Karpas-422 (cell line): ENCODE results near the gene KLF17. TPM values are rescaled to one million over a fixed set of nuclear protein-coding genes. Genes with fewer than 3 reads are reported as not detected.

ENCODE experiments used
- DNase-seq: peaks from one replicate; pipeline ENCODE4 v3.0.0-alpha.2; 2015
- H2AFZ ChIP-seq: fragments of 200-600 bp; sonication (generic); 2 replicates; pipeline ENCODE4 v1.6.1; 2014; ENCODE audit warnings: antibody characterized with exemption, low read length, mixed read lengths
- H3K27ac ChIP-seq: fragments of 200-600 bp; sonication (generic); 2 replicates; pipeline ENCODE4 v1.5.1; 2014; ENCODE audit warnings: mild to moderate bottlenecking, low read length, moderate library complexity
- H3K27me3 ChIP-seq: fragments of 200-600 bp; sonication (generic); 2 replicates; pipeline ENCODE4 v1.6.1; 2014; ENCODE audit warnings: low read length, mixed read lengths
- H3K36me3 ChIP-seq: fragments of 200-600 bp; sonication (generic); 2 replicates; pipeline ENCODE4 v1.6.1; 2014; ENCODE audit warnings: low read length, mixed read lengths; ENCODE audit not compliant: insufficient read depth
- H3K4me1 ChIP-seq: fragments of 200-600 bp; sonication (generic); 2 replicates; pipeline ENCODE4 v1.6.1; 2014; ENCODE audit warnings: mild to moderate bottlenecking, low read length, mixed read lengths
- H3K4me2 ChIP-seq: fragments of 200-600 bp; sonication (generic); 2 replicates; pipeline ENCODE4 v1.6.1; 2014; ENCODE audit warnings: low read length, low read depth, mild to moderate bottlenecking; ENCODE audit not compliant: poor library complexity, severe bottlenecking
- H3K4me3 ChIP-seq: fragments of 200-600 bp; sonication (generic); 2 replicates; pipeline ENCODE4 v1.5.1; 2014; ENCODE audit warnings: mild to moderate bottlenecking, antibody characterized with exemption, low read length, mixed read lengths
- H3K79me2 ChIP-seq: fragments of 200-600 bp; sonication (generic); 2 replicates; pipeline ENCODE4 v1.6.1; 2014; ENCODE audit warnings: mild to moderate bottlenecking, low read length, mixed read lengths
- H3K9ac ChIP-seq: fragments of 200-600 bp; sonication (generic); 2 replicates; pipeline ENCODE4 v1.6.0; 2014; ENCODE audit warnings: low read length
- H3K9me2 ChIP-seq: fragments of 200-600 bp; sonication (generic), shearing (Covaris generic); replicated peaks from 2 replicates; pipeline ENCODE4 v1.6.0; 2014; ENCODE audit warnings: mild to moderate bottlenecking, low read length, moderate library complexity; ENCODE audit not compliant: insufficient read depth
- H3K9me3 ChIP-seq: fragments of 300-700, 200-600 bp; sonication (generic); 2 replicates; pipeline ENCODE4 v1.6.1; 2014; ENCODE audit warnings: low read length, mixed read lengths
- H4K20me1 ChIP-seq: fragments of 200-600 bp; sonication (generic); 2 replicates; pipeline ENCODE4 v1.6.1; 2014; ENCODE audit warnings: mild to moderate bottlenecking, antibody characterized with exemption, low read length, low read depth; ENCODE audit not compliant: insufficient read depth
- total RNA-seq: library from RNA; depleted of rRNA; stranded (reverse); fragments of >200 nt; shearing (Covaris generic); gene quantifications from 2 replicates; pipeline ENCODE4 v1.2.3, GENCODE V29; 2014; ENCODE audit warnings: low replicate concordance

KLF17 gene
- total RNA-seq, 1 experiment from 2014 or later, result not detected

DNA sequence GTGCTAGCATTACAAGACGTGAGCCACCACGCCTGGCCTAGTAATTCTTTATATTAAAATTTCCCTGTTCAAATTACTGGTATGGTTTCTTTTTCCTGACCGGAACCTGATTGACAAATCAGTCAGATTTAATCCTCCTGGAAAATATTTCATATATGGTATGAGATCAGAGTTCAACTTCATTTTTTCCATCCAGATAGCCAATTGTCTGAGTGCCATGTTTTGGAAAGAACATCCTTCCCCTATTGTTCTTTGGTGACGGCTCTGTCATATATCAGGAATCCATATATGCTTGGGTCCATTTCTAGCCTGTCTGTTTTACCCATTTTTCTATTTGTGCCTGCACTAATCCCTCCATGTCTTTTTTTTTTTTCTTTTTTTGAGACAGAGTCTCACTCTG is 39.1 kb upstream of the KLF17 start:
- Histone ChIP-seq H3K4me3 (no peak overlapping the region), H4K20me1 (no peaks in the 10 kb centered on the region), H3K9ac (no peak overlapping the region), H3K36me3 (no peaks in the 10 kb centered on the region), H3K79me2 (no peaks in the 10 kb centered on the region), H3K9me3 (no peaks in the 10 kb centered on the region), H3K4me1 (no peaks in the 10 kb centered on the region), H2AFZ (no peak overlapping the region), H3K27me3 (no peaks in the 10 kb centered on the region), H3K4me2 (no peak overlapping the region), H3K9me2 (no peaks in the 10 kb centered on the region), H3K27ac (no peak overlapping the region)
- DNase-seq, result no peak

GRCh38 chr1:44084998-44085675 is 33.5 kb upstream of the KLF17 start:
- no peaks in the 10 kb centered on the region for H3K9me3 ChIP-seq
- no peaks in the 10 kb centered on the region for H3K4me1 ChIP-seq
- H3K9me2 ChIP-seq, result no peaks in the 10 kb centered on the region
- H3K36me3 ChIP-seq, result no peaks in the 10 kb centered on the region
- DNase-seq, result no peak
- H3K79me2 ChIP-seq, result no peaks in the 10 kb centered on the region
- H3K27ac ChIP-seq, result no peak overlapping the region
- no peak overlapping the region for H2AFZ ChIP-seq
- H3K27me3 ChIP-seq, result no peaks in the 10 kb centered on the region
- H3K4me3 ChIP-seq, result no peak overlapping the region
- no peak overlapping the region for H3K4me2 ChIP-seq
- no peak overlapping the region for H3K9ac ChIP-seq
- H4K20me1 ChIP-seq, result no peaks in the 10 kb centered on the region

DNA sequence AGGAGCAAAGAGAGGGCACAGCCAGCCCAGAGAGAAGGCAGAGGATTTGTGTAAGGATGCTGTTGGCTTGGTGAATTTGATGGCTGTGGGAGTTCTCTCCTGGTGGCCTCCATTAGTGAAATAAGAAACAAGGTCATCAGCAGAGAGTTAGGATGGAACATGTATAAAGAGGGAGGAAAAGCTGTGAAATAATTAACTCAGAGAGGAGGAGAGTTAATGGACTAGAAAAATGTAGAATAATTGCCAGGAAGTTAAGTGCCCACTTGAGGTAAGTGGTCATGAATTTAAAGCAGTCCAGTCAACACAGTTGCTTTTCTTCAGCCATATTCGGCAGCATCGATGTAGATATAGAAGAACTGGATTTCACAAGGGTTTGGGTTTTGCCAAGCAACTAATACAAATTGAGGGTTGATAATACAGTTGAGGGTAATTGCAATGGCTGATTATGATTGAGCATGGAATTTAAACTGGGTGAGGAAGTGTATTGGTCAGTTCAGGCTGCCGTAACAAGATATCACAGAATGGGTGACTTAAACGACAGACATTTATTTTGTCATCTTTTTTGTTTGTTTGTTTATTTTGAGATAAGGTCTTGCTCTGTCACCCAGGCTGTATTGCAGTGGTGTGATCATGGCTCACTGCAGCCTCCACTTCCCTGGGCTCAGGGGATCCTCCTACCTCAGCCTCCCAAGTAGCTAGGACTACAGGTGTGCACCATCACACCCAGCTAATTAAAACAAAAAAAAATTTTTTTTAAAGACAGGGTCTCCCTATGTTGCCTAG is 31.7 kb upstream of the KLF17 start:
- no peaks in the 10 kb centered on the region for H3K36me3 ChIP-seq
- no peak overlapping the region for H3K27ac ChIP-seq
- no peaks in the 10 kb centered on the region for H3K27me3 ChIP-seq
- no peak overlapping the region for H3K9ac ChIP-seq
- H2AFZ ChIP-seq, result no peak overlapping the region
- H3K9me2 ChIP-seq, result no peaks in the 10 kb centered on the region
- H3K9me3 ChIP-seq, result no peaks in the 10 kb centered on the region
- H3K4me1 ChIP-seq, result no peaks in the 10 kb centered on the region
- H3K4me3 ChIP-seq, result no peak overlapping the region
- H3K79me2 ChIP-seq, result no peaks in the 10 kb centered on the region
- DNase-seq, result no peak
- no peak overlapping the region for H3K4me2 ChIP-seq
- H4K20me1 ChIP-seq, result no peaks in the 10 kb centered on the region

DNA sequence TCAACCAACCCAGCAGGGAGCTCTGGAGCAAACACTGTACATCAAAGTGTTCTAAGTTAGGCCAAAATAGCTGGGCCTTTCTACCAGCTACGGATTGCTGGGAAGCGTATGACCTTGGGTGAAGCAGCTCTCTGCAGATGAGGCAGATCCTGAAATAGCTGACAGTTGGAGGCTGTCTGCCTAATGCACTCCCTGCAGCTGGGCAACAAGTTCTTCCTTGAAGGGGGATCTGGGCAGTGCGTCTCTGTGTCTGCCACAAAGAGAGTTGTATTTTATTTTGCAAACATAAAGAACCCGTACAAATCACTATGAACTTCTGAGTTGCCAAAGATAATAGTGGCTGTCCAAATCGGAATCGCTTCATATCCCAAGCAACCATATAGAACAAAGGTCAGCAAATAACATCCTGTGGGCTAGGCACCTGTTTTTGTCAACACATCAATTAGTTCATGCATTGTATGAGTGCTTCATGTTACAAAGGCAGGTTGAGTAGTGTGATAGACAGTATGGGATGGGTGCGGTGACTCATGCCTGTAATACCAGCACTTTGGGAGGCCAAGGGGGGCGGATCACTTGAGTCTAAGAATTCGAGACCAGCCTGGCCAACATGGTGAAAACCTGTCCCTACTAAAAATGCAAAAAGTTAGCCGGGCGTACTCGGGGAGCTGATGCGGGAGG is 29.1 kb upstream of the KLF17 start:
- H3K4me2 ChIP-seq, result no peak overlapping the region
- no peaks in the 10 kb centered on the region for H4K20me1 ChIP-seq
- no peak for DNase-seq
- no peak overlapping the region for H2AFZ ChIP-seq
- no peaks in the 10 kb centered on the region for H3K36me3 ChIP-seq
- no peak overlapping the region for H3K9ac ChIP-seq
- no peaks in the 10 kb centered on the region for H3K4me1 ChIP-seq
- H3K27me3 ChIP-seq, result no peaks in the 10 kb centered on the region
- no peaks in the 10 kb centered on the region for H3K9me2 ChIP-seq
- H3K9me3 ChIP-seq, result no peaks in the 10 kb centered on the region
- no peak overlapping the region for H3K4me3 ChIP-seq
- H3K79me2 ChIP-seq, result no peaks in the 10 kb centered on the region
- H3K27ac ChIP-seq, result no peak overlapping the region

DNA sequence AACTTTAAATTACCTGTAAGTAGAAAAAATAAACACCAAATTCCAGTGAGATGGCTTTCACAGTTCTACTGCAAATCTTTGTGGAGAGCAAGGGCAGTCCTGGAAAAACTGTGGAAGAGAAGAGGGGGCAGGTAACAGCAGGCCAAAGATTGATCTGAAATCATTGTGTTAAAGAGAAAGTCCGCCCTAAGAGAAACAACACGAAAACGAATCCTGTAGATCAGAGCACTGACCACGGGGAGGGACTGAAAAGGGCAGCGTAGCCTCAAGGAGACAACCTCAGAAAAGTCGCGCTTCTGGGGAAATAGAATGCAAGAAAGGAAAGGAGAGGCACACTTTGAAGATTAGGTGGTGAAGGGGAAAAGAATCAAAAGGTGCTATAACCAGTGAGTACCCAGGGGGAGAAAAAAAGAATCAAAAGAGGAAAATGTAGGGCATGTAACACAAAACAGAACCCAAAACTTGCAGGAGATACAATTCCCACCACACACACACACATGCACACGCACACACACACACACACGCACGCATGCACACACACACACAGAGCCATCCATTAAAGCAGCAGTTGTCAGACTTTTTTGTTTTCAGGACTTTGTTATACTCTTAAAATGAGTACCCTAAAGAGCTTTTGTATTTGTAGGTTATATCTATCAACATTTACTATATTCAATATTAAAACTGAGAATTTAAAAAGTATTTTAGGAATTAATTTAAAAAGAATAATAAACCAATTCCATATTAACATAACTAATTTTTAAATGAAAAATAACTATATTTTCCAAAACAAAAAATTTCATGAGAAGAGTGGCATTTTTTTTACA is 28.0 kb upstream of the KLF17 start:
- no peaks in the 10 kb centered on the region for H3K79me2 ChIP-seq
- no peaks in the 10 kb centered on the region for H3K36me3 ChIP-seq
- no peak overlapping the region for H3K4me3 ChIP-seq
- no peaks in the 10 kb centered on the region for H3K9me3 ChIP-seq
- no peak overlapping the region for H3K4me2 ChIP-seq
- DNase-seq, result no peak
- H3K27me3 ChIP-seq, result no peaks in the 10 kb centered on the region
- H3K9me2 ChIP-seq, result no peaks in the 10 kb centered on the region
- H3K4me1 ChIP-seq, result no peaks in the 10 kb centered on the region
- H3K9ac ChIP-seq, result no peak overlapping the region
- no peak overlapping the region for H3K27ac ChIP-seq
- no peak overlapping the region for H2AFZ ChIP-seq
- H4K20me1 ChIP-seq, result no peaks in the 10 kb centered on the region

DNA sequence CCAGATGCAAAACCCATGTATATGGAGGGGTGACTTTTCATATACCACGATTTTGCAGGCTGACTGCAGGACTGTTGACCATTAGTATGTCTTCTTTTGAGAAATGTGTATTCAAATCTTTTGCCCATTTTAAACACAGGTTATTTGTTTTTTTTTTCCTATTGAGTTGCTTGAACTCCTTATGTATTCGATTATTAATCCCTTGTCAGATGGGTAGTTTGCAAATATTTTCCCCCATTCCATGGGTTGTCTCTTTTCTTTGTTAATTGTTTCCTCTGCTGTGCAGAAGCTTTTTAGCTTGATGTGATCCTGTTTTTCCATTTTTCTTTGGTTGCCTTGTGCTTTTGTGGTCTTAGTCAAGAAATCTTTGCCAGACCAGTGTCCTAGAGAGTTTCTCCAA is 24.6 kb upstream of the KLF17 start:
- no peaks in the 10 kb centered on the region for H3K36me3 ChIP-seq
- no peak overlapping the region for H3K27ac ChIP-seq
- no peaks in the 10 kb centered on the region for H4K20me1 ChIP-seq
- no peak overlapping the region for H2AFZ ChIP-seq
- no peak overlapping the region for H3K4me2 ChIP-seq
- H3K4me1 ChIP-seq, result no peaks in the 10 kb centered on the region
- H3K9me2 ChIP-seq, result no peaks in the 10 kb centered on the region
- no peak overlapping the region for H3K9ac ChIP-seq
- no peaks in the 10 kb centered on the region for H3K9me3 ChIP-seq
- H3K4me3 ChIP-seq, result no peak overlapping the region
- no peak for DNase-seq
- H3K27me3 ChIP-seq, result no peaks in the 10 kb centered on the region
- H3K79me2 ChIP-seq, result no peaks in the 10 kb centered on the region

DNA sequence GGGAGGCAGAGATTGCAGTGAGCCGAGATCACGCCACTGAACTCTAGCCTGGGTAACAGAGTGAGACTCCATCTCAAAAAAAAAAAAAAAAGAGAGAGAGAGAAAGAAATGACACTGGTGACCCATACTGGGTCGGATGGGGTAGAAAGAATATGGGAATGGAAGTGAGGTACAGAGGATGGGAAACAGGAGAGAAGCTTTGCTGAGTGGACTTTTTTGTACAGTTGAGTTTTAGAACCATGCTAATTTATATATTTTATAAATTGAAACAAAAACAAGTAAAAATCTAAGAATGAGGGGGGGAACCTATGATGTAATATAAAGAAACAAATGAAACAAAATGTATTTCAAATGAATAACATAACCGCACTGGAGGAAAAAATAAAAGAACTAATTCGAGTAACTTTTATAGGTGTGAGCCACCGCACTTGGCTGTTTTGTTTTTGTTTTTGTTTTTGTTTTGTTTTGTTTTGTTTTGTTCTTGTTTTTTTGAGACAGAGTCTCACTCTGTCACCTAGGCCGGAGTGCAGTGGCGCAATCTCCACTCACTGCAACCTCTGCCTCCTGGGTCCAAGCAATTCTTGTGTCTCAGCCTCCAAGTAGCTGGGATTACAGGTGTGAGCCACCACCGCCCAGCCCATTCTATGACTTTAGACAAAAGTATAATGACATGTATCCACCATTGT is 18.3 kb upstream of the KLF17 start:
- Histone ChIP-seq H3K79me2 (no peaks in the 10 kb centered on the region), H3K4me3 (no peak overlapping the region), H3K36me3 (no peaks in the 10 kb centered on the region), H2AFZ (no peak overlapping the region), H3K9ac (no peak overlapping the region), H4K20me1 (no peaks in the 10 kb centered on the region), H3K9me3 (no peaks in the 10 kb centered on the region), H3K27ac (no peak overlapping the region), H3K4me1 (no peaks in the 10 kb centered on the region), H3K27me3 (no peaks in the 10 kb centered on the region), H3K9me2 (no peaks in the 10 kb centered on the region), H3K4me2 (no peak overlapping the region)
- DNase-seq, result no peak
